D721Med (cell line): ENCODE measurements around the gene MGMT.
A peak's percentile ranks its signal among the peaks of the same experiment; 100 is the strongest.

ENCODE experiments used
- DNase-seq: peaks from one replicate; pipeline ENCODE4 v3.0.0; 2011; ENCODE audit warnings: low spot score; ENCODE audit not compliant: insufficient read length
- FAIRE-seq: peaks from 2 replicates; lab custom pipeline; 2011; peaks lifted over from hg19 to GRCh38; lab: Jason Lieb, UNC
- TF ChIP-seq, protein P1 (sequence below): IDR thresholded peaks from 2 replicates; pipeline ENCODE4 v1.5.1; 2012; ENCODE audit warnings: mild to moderate bottlenecking, control low read depth; ENCODE audit not compliant: insufficient read depth; ENCODE audit errors: missing control alignments

The MGMT gene

DNA sequence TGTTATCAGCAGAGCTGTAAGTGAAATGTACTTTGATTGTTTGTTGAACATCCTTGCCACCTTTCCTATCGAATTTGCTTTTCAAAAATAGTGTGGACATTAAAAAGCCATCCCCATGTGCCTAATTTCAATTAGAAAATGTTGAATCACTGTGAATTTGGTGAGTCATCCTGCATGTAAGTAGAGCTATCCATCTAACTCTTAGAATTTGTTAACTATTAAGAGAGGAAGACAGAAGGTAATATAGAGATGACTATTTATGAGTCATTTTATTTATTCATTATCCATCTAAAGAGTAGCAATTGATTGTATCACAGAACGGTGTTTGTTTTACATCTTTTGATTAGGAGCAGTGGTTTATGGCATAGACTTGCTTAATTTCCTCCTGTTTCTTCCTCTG is 154.7 kb downstream of the MGMT start:
- FAIRE-seq (no peak), DNase-seq (no peak)
- TF ChIP-seq, protein P1, sequence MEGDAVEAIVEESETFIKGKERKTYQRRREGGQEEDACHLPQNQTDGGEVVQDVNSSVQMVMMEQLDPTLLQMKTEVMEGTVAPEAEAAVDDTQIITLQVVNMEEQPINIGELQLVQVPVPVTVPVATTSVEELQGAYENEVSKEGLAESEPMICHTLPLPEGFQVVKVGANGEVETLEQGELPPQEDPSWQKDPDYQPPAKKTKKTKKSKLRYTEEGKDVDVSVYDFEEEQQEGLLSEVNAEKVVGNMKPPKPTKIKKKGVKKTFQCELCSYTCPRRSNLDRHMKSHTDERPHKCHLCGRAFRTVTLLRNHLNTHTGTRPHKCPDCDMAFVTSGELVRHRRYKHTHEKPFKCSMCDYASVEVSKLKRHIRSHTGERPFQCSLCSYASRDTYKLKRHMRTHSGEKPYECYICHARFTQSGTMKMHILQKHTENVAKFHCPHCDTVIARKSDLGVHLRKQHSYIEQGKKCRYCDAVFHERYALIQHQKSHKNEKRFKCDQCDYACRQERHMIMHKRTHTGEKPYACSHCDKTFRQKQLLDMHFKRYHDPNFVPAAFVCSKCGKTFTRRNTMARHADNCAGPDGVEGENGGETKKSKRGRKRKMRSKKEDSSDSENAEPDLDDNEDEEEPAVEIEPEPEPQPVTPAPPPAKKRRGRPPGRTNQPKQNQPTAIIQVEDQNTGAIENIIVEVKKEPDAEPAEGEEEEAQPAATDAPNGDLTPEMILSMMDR: no peak

DNA sequence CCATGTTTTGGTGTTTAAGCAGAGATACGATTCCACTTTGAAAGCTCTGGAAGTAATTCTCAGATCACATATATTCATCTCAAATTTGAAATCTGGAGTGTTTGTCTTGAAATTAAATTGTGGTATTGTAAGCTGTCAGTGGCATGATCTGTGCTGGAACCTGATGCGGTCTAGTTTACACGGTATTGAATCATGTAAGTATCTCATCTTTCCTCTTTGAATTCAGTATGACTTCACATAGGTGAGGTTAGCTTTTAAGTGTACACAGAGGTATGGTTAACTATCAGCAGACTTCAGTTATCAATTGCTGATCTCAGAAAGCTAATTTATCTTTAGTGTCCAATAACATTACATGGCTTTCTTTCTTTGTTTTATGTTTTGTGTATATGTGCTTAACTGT is 155.2 kb downstream of the MGMT start:
- DNase-seq (no peak), FAIRE-seq (no peak)
- TF ChIP-seq, protein P1: no peak

DNA sequence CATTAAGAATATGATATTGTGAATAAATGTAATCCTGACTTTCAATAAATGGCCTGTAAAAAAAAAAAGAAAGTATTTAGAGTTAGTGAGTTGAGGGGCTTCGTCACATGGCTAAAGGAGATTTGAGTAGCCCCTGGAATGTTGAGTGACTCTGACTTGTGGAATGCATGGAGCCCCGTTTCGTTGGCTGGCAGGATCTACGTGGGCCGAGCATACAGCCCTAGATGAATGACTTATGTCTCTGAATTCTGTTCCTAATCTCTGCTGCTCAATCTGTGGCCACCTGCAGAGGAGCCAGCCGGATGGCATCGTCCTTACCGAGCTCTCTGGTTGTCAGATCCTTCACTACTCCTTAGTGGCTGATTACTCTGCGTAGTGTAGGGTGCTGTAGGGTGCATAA is 155.7 kb downstream of the MGMT start:
- TF ChIP-seq, protein P1: no peak
- no peak for DNase-seq
- no peak for FAIRE-seq

DNA sequence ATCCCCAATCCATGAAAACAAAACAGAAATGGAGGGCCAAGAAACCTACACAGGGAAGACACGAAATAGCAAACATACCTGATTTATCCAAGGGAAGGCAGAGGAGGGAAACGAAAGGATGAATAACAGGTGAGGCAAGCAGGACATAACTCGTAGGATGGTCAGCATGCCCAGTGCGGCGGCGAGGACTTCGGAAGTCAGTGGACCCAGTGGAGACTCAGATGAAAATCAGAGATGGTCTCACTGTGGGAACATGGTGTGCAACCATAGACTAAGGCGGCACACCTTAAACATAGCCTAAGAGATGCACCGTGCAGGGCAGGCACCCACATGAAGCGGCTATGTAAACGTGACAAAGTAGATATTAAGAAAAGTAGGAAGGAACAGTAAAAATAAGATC is 157.5 kb downstream of the MGMT start:
- DNase-seq: no peak
- TF ChIP-seq, protein P1: no peak
- no peak for FAIRE-seq

DNA sequence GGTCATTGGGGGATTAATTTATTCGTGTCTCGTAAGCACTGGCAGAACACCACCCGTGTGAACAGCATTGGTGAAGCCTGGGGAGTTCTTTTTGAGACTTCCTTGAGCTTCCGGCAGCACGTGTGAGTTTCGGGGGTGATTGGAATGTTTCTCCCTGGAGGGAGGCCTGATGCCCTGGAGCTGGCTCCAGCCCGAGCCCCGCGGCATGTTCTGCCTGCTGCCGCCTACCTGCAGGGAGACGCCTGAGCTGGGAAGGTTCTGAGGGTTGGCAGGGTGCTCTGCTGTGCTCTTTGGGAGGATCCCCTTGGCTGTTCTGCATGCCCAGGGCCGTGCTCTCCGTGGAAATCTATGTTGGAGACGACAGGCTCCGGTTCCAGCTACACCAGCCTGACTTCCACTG is 159.3 kb downstream of the MGMT start:
- FAIRE-seq: no peak
- no peak for DNase-seq
- TF ChIP-seq, protein P1: no peak

DNA sequence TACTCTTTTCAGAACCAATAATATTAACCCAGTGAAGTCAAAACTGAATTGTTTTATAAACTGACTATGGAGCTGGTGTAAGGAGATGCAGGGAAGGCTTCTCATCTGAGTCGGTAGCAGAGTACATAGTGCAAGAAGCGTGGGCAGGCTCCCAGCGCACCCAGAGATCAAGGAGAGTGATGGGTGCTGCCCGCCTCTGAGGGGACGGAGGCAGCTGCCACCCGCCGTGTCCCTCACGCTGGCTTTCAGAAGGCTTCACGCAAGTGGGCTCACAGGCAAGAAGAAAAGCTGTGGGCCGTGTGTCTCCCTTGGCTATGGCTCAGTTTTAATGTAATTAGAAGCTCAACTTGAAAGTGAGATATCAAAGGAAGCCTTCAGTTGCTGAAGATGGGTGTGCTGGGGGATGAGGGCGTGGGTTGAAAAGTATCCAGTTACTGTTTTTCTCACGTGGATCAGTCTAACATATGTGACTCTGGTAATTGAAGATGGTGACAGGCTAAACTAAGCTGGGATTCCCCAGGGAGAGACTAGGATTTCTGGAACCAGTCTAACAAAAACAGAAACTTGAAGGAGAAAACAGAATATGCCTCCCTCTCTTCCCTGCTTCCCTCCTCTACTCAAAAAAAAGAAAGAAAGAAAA is 159.9 kb downstream of the MGMT start:
- DNase-seq (peak; percentile 29), FAIRE-seq (peak; percentile 6)
- TF ChIP-seq, protein P1: no peak

DNA sequence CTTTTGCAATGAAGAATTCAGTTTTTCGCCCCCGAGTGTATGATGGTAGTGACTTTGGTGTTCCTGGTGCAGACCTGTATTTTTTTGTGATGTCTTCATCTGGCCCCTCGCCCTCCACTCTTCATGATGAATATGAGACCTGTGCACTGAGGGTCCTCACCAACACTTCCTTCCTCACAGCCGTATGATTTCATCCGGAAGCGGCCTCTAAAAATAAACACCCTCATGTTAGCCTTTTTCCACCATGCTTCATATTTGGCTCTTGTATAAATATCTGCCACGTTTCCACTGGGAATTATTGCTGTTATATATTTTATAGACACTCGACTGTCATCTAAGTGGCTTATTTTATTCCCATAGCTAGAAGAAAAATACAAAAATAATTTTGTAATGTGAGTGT is 160.4 kb downstream of the MGMT start:
- no peak for FAIRE-seq
- TF ChIP-seq, protein P1: no peak
- no peak for DNase-seq
